H1 (cell line): Measurements from ENCODE around the gene VAPA. TPM values are rescaled to one million over a fixed set of nuclear protein-coding genes. Genes with fewer than 3 reads are reported as not detected.

Source experiments
- CTCF ChIA-PET: fragments of 300-600 bp; sonication (Branson Sonifier 250); formaldehyde crosslinking; loops from one replicate; lab custom pipeline; 2021; ENCODE audit not compliant: partially characterized antibody; lab: Charles Lee
- POLR2A ChIA-PET: fragments of 300-600 bp; sonication (Branson Sonifier 250); formaldehyde crosslinking; loops from one replicate; lab custom pipeline; 2021; ENCODE audit warnings: inconsistent platforms; ENCODE audit not compliant: partially characterized antibody; lab: Charles Lee
- DNase-seq, 2 experiments: peaks; one replicate each; pipeline versions ENCODE4 v3.0.0 to v3.0.0-alpha.2; 2010 to 2022; ENCODE audit warnings: low spot score in 2 of 2, low read depth in 1 of 2, mixed read lengths in 1 of 2
- FAIRE-seq: peaks from 2 replicates; lab custom pipeline; 2011; peaks lifted over from hg19 to GRCh38; lab: Jason Lieb, UNC
- H2AFZ ChIP-seq: 2 replicates; pipeline ENCODE4 v1.8.1; 2012; ENCODE audit warnings: low read length, inconsistent platforms
- H2AK5ac ChIP-seq: 2 replicates; pipeline ENCODE4 v1.6.1; 2013; ENCODE audit warnings: low read depth, low read length
- H2BK120ac ChIP-seq: replicated peaks from 2 replicates; pipeline ENCODE3; 2013; ENCODE audit warnings: low read depth, low read length, inconsistent platforms
- H2BK12ac ChIP-seq: 2 replicates; pipeline ENCODE4 v1.6.1; 2013; ENCODE audit warnings: low read depth, low read length
- H2BK15ac ChIP-seq: 2 replicates; pipeline ENCODE4 v1.6.1; 2013; ENCODE audit warnings: low read length
- H2BK20ac ChIP-seq: 2 replicates; pipeline ENCODE4 v1.6.1; 2013; ENCODE audit warnings: low read length
- H2BK5ac ChIP-seq: 2 replicates; pipeline ENCODE4 v1.6.1; 2013; ENCODE audit warnings: low read depth, low read length
- H3K14ac ChIP-seq: 2 replicates; pipeline ENCODE4 v1.6.1; 2013; ENCODE audit warnings: inconsistent platforms; ENCODE audit not compliant: insufficient read length
- H3K18ac ChIP-seq: 2 replicates; pipeline ENCODE4 v1.6.1; 2013; ENCODE audit warnings: low read length; ENCODE audit errors: extremely low read depth
- H3K23ac ChIP-seq: 2 replicates; pipeline ENCODE4 v1.6.1; 2013; ENCODE audit warnings: inconsistent platforms; ENCODE audit not compliant: insufficient read length
- H3K23me2 ChIP-seq: 2 replicates; pipeline ENCODE4 v1.6.1; 2013; ENCODE audit warnings: low read depth, low read length
- H3K27ac ChIP-seq: 2 replicates; pipeline ENCODE4 v1.6.1; 2011; ENCODE audit warnings: low read depth, low read length, inconsistent platforms
- H3K27me3 ChIP-seq, 4 experiments: replicated peaks in 1 of 4; 1 replicate in 1 of 4; 2 replicates in 3 of 4; pipeline versions ENCODE4 v1.6.1 to v1.8.1; 2011 to 2013; ENCODE audit warnings: low read length in 3 of 4, mild to moderate bottlenecking in 3 of 4, inconsistent platforms in 2 of 4, mixed read lengths in 2 of 4, moderate library complexity in 1 of 4; ENCODE audit not compliant: control insufficient read depth in 3 of 4, insufficient read depth in 3 of 4; ENCODE audit errors: extremely low read depth in 1 of 4
- H3K36me3 ChIP-seq, 4 experiments: 2 replicates each; pipeline versions ENCODE4 v1.6.1 to v1.8.1; 2011 to 2013; ENCODE audit warnings: mild to moderate bottlenecking in 4 of 4, low read length in 3 of 4, moderate library complexity in 2 of 4, control low read depth in 1 of 4, inconsistent platforms in 1 of 4; ENCODE audit not compliant: insufficient read depth in 4 of 4, control insufficient read depth in 2 of 4
- H3K4ac ChIP-seq: replicated peaks from 2 replicates; pipeline ENCODE3; 2013; ENCODE audit warnings: low read length, low read depth, mixed read lengths, inconsistent platforms; ENCODE audit not compliant: insufficient read length
- H3K4me1 ChIP-seq, 4 experiments: replicated peaks in 1 of 4; 1 replicate in 1 of 4; 2 replicates in 3 of 4; pipeline versions ENCODE4 v1.6.1 to v1.8.1; 2011 to 2013; ENCODE audit warnings: low read length in 3 of 4, inconsistent platforms in 2 of 4, mixed read lengths in 1 of 4; ENCODE audit not compliant: insufficient read depth in 4 of 4, control insufficient read depth in 3 of 4
- H3K4me2 ChIP-seq, 2 experiments: 2 replicates each; pipeline versions ENCODE4 v1.6.1 to v1.8.1; 2011 to 2013; ENCODE audit warnings: low read depth in 2 of 2, low read length in 2 of 2, control low read depth in 1 of 2, inconsistent platforms in 1 of 2, mild to moderate bottlenecking in 1 of 2; ENCODE audit not compliant: insufficient read depth in 1 of 2
- H3K4me3 ChIP-seq, 4 experiments: fragments of 200-600, 300-600 bp in 1 of 4; sonication (generic), shearing (Covaris generic), sonication (Bioruptor Twin) in 1 of 4; 2 replicates each; pipeline versions ENCODE4 v1.5.1 to v1.8.1; 2011 to 2016; ENCODE audit warnings: low read length in 4 of 4, low read depth in 3 of 4, control low read depth in 2 of 4, inconsistent platforms in 2 of 4, mild to moderate bottlenecking in 2 of 4, mixed read lengths in 1 of 4, moderate library complexity in 1 of 4; ENCODE audit not compliant: insufficient read depth in 2 of 4; ENCODE audit errors: extremely low read depth in 1 of 4
- H3K56ac ChIP-seq: replicated peaks from 2 replicates; pipeline ENCODE3; 2013; ENCODE audit warnings: low read depth, mild to moderate bottlenecking, mixed read lengths, low read length, inconsistent platforms; ENCODE audit not compliant: insufficient read length
- H3K79me1 ChIP-seq: 2 replicates; pipeline ENCODE4 v1.6.1; 2013; ENCODE audit warnings: low read depth, low read length, control low read depth
- H3K79me2 ChIP-seq, 2 experiments: 2 replicates each; pipeline versions ENCODE4 v1.6.1 to v1.8.1; 2012 to 2013; ENCODE audit warnings: low read length in 2 of 2, mild to moderate bottlenecking in 2 of 2, inconsistent platforms in 1 of 2; ENCODE audit not compliant: insufficient read depth in 2 of 2, control insufficient read depth in 1 of 2
- H3K9ac ChIP-seq, 4 experiments: replicated peaks in 1 of 4; 1 replicate in 1 of 4; 2 replicates in 3 of 4; pipeline versions ENCODE4 v1.6.1 to v1.8.1; 2011 to 2013; ENCODE audit warnings: low read depth in 3 of 4, low read length in 3 of 4, control low read depth in 2 of 4, mild to moderate bottlenecking in 2 of 4, moderate library complexity in 2 of 4, inconsistent platforms in 1 of 4; ENCODE audit errors: extremely low read depth in 1 of 4
- H3K9me3 ChIP-seq, 2 experiments: 2 replicates each; pipeline versions ENCODE4 v1.6.1 to v1.8.1; 2012 to 2013; ENCODE audit warnings: mild to moderate bottlenecking in 2 of 2, moderate library complexity in 2 of 2, control low read depth in 1 of 2, inconsistent platforms in 1 of 2, low read depth in 1 of 2, low read length in 1 of 2, mixed read lengths in 1 of 2; ENCODE audit not compliant: insufficient read depth in 2 of 2
- H4K20me1 ChIP-seq, 2 experiments: replicated peaks in 1 of 2; 2 replicates each; pipeline versions ENCODE3 to v1.8.1; 2011 to 2013; ENCODE audit warnings: inconsistent platforms in 2 of 2, low read length in 2 of 2, mild to moderate bottlenecking in 1 of 2; ENCODE audit not compliant: insufficient read depth in 2 of 2, control insufficient read depth in 1 of 2
- H4K5ac ChIP-seq: 2 replicates; pipeline ENCODE4 v1.6.1; 2013; ENCODE audit warnings: low read length, low read depth, mixed read lengths, inconsistent platforms; ENCODE audit not compliant: insufficient read length
- H4K8ac ChIP-seq: 2 replicates; pipeline ENCODE4 v1.8.0; 2013; ENCODE audit warnings: mild to moderate bottlenecking, moderate library complexity, low read length, inconsistent platforms; ENCODE audit not compliant: insufficient read depth; ENCODE audit errors: extremely low read depth
- H4K91ac ChIP-seq: replicated peaks from 2 replicates; pipeline ENCODE3; 2013; ENCODE audit warnings: low read length, mixed read lengths, inconsistent platforms; ENCODE audit not compliant: insufficient read length
- BRCA1 ChIP-seq: IDR thresholded peaks from 2 replicates; pipeline ENCODE4 v1.6.1; 2012; ENCODE audit warnings: low read depth, low read length, improper control_type of control experiment
- CBX5 ChIP-seq: fragments of 300-800, 300-1000 bp; sonication (generic); IDR thresholded peaks from 2 replicates; pipeline ENCODE4 v1.7.1; 2016; ENCODE audit warnings: antibody characterized with exemption, low read length, low read depth
- EP300 ChIP-seq, 2 experiments: IDR thresholded peaks; 1 replicate in 1 of 2; 2 replicates in 1 of 2; pipeline ENCODE4 v1.6.1; 2011 to 2012; ENCODE audit warnings: low read depth in 2 of 2, low read length in 2 of 2, mild to moderate bottlenecking in 2 of 2, borderline replicate concordance in 1 of 2, inconsistent platforms in 1 of 2, moderate library complexity in 1 of 2
- EZH2 ChIP-seq: fragments of 200-600 bp; sonication (generic); IDR thresholded peaks from 2 replicates; pipeline ENCODE4 v1.7.1; 2012; ENCODE audit warnings: low read depth, mild to moderate bottlenecking, moderate library complexity, low read length, inconsistent platforms; ENCODE audit not compliant: severe bottlenecking
- MAFK ChIP-seq: IDR thresholded peaks from 2 replicates; pipeline ENCODE4 v1.6.1; 2012; ENCODE audit warnings: low read depth, mild to moderate bottlenecking, improper control_type of control experiment, low read length
- NANOG ChIP-seq: IDR thresholded peaks from 2 replicates; pipeline ENCODE4 v1.6.1; 2011; ENCODE audit warnings: low read length, low read depth, mild to moderate bottlenecking, inconsistent platforms; ENCODE audit not compliant: insufficient read depth, poor library complexity, severe bottlenecking
- NRF1 ChIP-seq: IDR thresholded peaks from 2 replicates; pipeline ENCODE4 v1.6.1; 2011; ENCODE audit warnings: mild to moderate bottlenecking, low read depth, low read length, improper control_type of control experiment
- PHF8 ChIP-seq: fragments of 200-600 bp; sonication (generic); conservative IDR thresholded peaks from 2 replicates; pipeline ENCODE4 v1.7.1; 2012; ENCODE audit warnings: low read depth, mild to moderate bottlenecking, inconsistent platforms, low read length, moderate library complexity
- RAD21 ChIP-seq, 2 experiments: IDR thresholded peaks in 1 of 2; conservative IDR thresholded peaks in 1 of 2; 2 replicates each; pipeline ENCODE4 v1.6.1; 2011; ENCODE audit warnings: low read depth in 2 of 2, low read length in 2 of 2, improper control_type of control experiment in 1 of 2, inconsistent platforms in 1 of 2, mild to moderate bottlenecking in 1 of 2, moderate library complexity in 1 of 2
- RXRA ChIP-seq: IDR thresholded peaks from 2 replicates; pipeline ENCODE4 v1.6.1; 2011; ENCODE audit warnings: low read depth, mild to moderate bottlenecking, low read length, moderate library complexity; ENCODE audit not compliant: insufficient read depth
- SIRT6 ChIP-seq: IDR thresholded peaks from one replicate; pipeline ENCODE4 v1.7.1; 2012; ENCODE audit warnings: low read length, inconsistent platforms
- SP1 ChIP-seq: IDR thresholded peaks from 2 replicates; pipeline ENCODE4 v1.6.1; 2011; ENCODE audit warnings: low read depth, low read length
- SP4 ChIP-seq: IDR thresholded peaks from 2 replicates; pipeline ENCODE4 v1.6.1; 2012; ENCODE audit warnings: low read length, inconsistent platforms
- TAF7 ChIP-seq: optimal IDR thresholded peaks from 2 replicates; pipeline ENCODE3; 2011; ENCODE audit warnings: low read depth, mild to moderate bottlenecking, inconsistent platforms, low read length, moderate library complexity, borderline replicate concordance
- WGBS, 2 experiments: shearing (Covaris generic) in 1 of 2; methylation state at CpG; one replicate each; pipeline versions ENCODE4 v1.1.6 to v1.1.7; 2013 to 2015; ENCODE audit warnings: low lambda C conversion rate in 2 of 2, mixed read lengths in 2 of 2, inconsistent platforms in 1 of 2, low coverage in 1 of 2, missing lambda C conversion rate in 1 of 2; ENCODE audit not compliant: insufficient replicate concordance in 2 of 2, insufficient coverage in 1 of 2, insufficient read length in 1 of 2; ENCODE audit errors: extremely low coverage in 1 of 2, missing lambda C conversion rate in 1 of 2; 5-methylcytosine and 5-hydroxymethylcytosine counted together
- polyA plus RNA-seq, 7 experiments: library from polyadenylated mRNA; depleted of rRNA in 3 of 7; stranded (reverse) in 5 of 7; unstranded in 2 of 7; fragments of >200 nt in 5 of 7; fragments of 200-250 nt in 2 of 7; gene quantifications; 1 replicate in 5 of 7; 2 replicates in 1 of 7; 4 replicates in 1 of 7; pipeline versions ENCODE4 v1.2.1 to v1.2.3, GENCODE V29; 2011 to 2013; ENCODE audit warnings: missing spikeins in 2 of 7, mixed read lengths in 2 of 7
- total RNA-seq: library from RNA; stranded (reverse); fragmentation: NEBNext Ultra II Directional; extraction: Animal tissue kit (Norgen Biotek cat#: 25700); gene quantifications from 2 replicates; pipeline ENCODE4 v1.2.1, GENCODE V29; 2021

VAPA gene
- total and polyA plus RNA-seq, 2 of the 8 experiments (the other 6 are each of a cell fraction or from before 2014, with no cell fraction given), result 79.7 to 130 TPM

DNA sequence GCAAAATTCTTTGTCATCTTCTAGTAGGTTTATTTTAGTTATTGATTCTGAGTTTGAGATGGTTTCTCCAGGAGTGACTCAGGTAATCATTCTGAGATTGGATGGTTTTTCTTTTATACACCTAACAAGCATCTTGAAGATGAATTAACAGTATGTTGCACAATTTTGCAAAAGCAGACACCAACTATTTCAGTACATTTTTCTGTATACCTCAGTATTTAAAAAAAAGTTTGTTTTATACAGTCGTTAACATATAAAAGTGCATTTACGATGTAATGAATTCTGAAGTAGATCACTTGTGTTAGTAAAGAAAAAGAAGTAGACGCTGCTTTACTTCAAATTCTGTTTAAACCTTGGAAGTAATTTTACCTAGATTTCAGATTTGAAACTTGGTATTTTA lies 3.0 kb downstream of the VAPA start:
- Histone ChIP-seq H3K18ac (no peak overlapping the region), H2BK5ac (no peak overlapping the region), H2BK12ac (no peak overlapping the region), H2AFZ (no peak overlapping the region), H3K27ac (no peak overlapping the region), H4K8ac (no peak overlapping the region), H3K27me3 (no peaks in the 10 kb centered on the region), H4K91ac (no peak overlapping the region), H3K14ac (no peak overlapping the region), H3K9ac (no peak overlapping the region), H2BK120ac (no peak overlapping the region), H3K4me3 (peak overlapping the region in 1 of 4 experiments; percentile 92; a peak in 1 of 8 replicates), H2BK15ac (no peak overlapping the region), H3K36me3 (no peaks in the 10 kb centered on the region), H3K4me2 (peak overlapping the region in 1 of 2 experiments; percentile 11; a peak in 1 of 4 replicates), H3K56ac (no peak overlapping the region), H4K20me1 (peaks cover 12 to 26% of the 10 kb centered on the region in 2 experiments), H3K9me3 (no peaks in the 10 kb centered on the region), H3K4ac (no peak overlapping the region), H4K5ac (no peak overlapping the region), H3K23ac (no peak overlapping the region), H3K79me2 (peaks cover 47 to 73% of the 10 kb centered on the region in 2 experiments), H2AK5ac (no peak overlapping the region), H3K4me1 (peaks cover 8 to 18% (median 10%) of the 10 kb centered on the region in 4 experiments), H3K79me1 (no peaks in the 10 kb centered on the region), H3K23me2 (peaks cover 5% of the 10 kb centered on the region; the same call in 1 of the 2 replicates), H2BK20ac (no peak overlapping the region)
- DNase-seq, result no peak
- FAIRE-seq, result no peak
- ChIA-PET POLR2A (no interaction called here), CTCF (no interaction called here)
- WGBS, 2 experiments, result 87% methylated on average over 3 of the region's 3 CpGs; no CpG with 5 or more reads in 1 of the 2 experiments
- no peak for TF ChIP-seq MAFK
- no peak for TF ChIP-seq RXRA
- TF ChIP-seq CBX5, result no peak
- TF ChIP-seq SIRT6, result no peak
- no peak for TF ChIP-seq EP300 (IDR thresholded peaks at IDR 0.05; ENCODE audit: borderline replicate concordance in 1 of 2, low read depth in 2 of 2, low read length in 2 of 2)
- TF ChIP-seq TAF7, result no peak
- no peak for TF ChIP-seq NANOG
- no peak for TF ChIP-seq SP1
- no peak for TF ChIP-seq EZH2
- TF ChIP-seq BRCA1, result no peak
- TF ChIP-seq PHF8, result no peak
- no peak for TF ChIP-seq SP4
- no peak for TF ChIP-seq RAD21 (IDR thresholded peaks at IDR 0.05 in 1 of 2, conservative IDR thresholded peaks at IDR 0.05 in 1 of 2; ENCODE audit: low read depth in 2 of 2, low read length in 2 of 2)
- TF ChIP-seq NRF1, result no peak
